Stimulated activated CD8-positive, alpha-beta memory T cell treated with anti-CD3 and anti-CD28 coated beads, Interleukin-12 subunit alpha, Interleukin-12 subunit beta, amount 100 ng/mL, for 1 hour (primary cell): ENCODE measurements around the gene OR10H5.
"Not testable (repeated sequence)": the region's sequence is repeated elsewhere in the genome, so short reads cannot be mapped to it uniquely, and the experiment has no call there.

Experiments used
- DNase-seq: peaks from one replicate; pipeline ENCODE4 v3.0.0-alpha.2; 2020; ENCODE audit warnings: low read depth

Gene OR10H5

GRCh38 chr19:15812060-15812722, 24.7 kb downstream of the OR10H5 start:
- DNase-seq, result peak; percentile 10

- DNase-seq, result no peak
These were observed 26.5 kb downstream of the OR10H5 start for GRCh38 chr19:15813916-15814315.

- DNase-seq, result no peak
These were observed 27.8 kb downstream of the OR10H5 start, which contains the start of gene OR10H1 for GRCh38 chr19:15815306-15815705. TSS of gene OR10H1 (minus strand) at chr19:15815664. CDS start at chr19:15808037, 7,627 bp downstream.

- DNase-seq, result no peak
These were observed 33.2 kb downstream of the OR10H5 start for GRCh38 chr19:15820646-15821045.

- no peak for DNase-seq
These were observed 38.3 kb downstream of the OR10H5 start for GRCh38 chr19:15825753-15826152.

GRCh38 chr19:15828121-15828610, 40.7 kb downstream of the OR10H5 start:
- DNase-seq, result no peak

GRCh38 chr19:15828611-15829305, 41.3 kb downstream of the OR10H5 start:
- not testable (repeated sequence) for DNase-seq

GRCh38 chr19:15829306-15829698, 41.8 kb downstream of the OR10H5 start:
- no peak for DNase-seq

GRCh38 chr19:15829786-15830185, 42.3 kb downstream of the OR10H5 start:
- DNase-seq, result no peak

GRCh38 chr19:15831626-15832025, 44.2 kb downstream of the OR10H5 start:
- DNase-seq, result no peak

- DNase-seq, result not testable (repeated sequence)
These were observed 46.8 kb downstream of the OR10H5 start for GRCh38 chr19:15834232-15834631.

GRCh38 chr19:15835565-15836329, 48.3 kb downstream of the OR10H5 start:
- peak; percentile 46 for DNase-seq

- peak; percentile 94 for DNase-seq
These were observed 49.1 kb downstream of the OR10H5 start for GRCh38 chr19:15836330-15837220.

- no peak for DNase-seq
These were observed 49.8 kb downstream of the OR10H5 start for GRCh38 chr19:15837221-15837731.

GRCh38 chr19:15838351-15838750, 50.9 kb downstream of the OR10H5 start:
- no peak for DNase-seq

- DNase-seq, result not testable (repeated sequence)
These were observed 52.4 kb downstream of the OR10H5 start for GRCh38 chr19:15839888-15840287.

- no peak for DNase-seq
These were observed 53.4 kb downstream of the OR10H5 start for GRCh38 chr19:15840833-15841232.

- no peak for DNase-seq
These were observed 54.6 kb downstream of the OR10H5 start for GRCh38 chr19:15841875-15842569.

- no peak for DNase-seq
These were observed 55.9 kb downstream of the OR10H5 start for GRCh38 chr19:15843203-15843893.

- not testable (repeated sequence) for DNase-seq
These were observed 56.4 kb downstream of the OR10H5 start for GRCh38 chr19:15843894-15844222.
